Ovary (tissue), 9 donors: ENCODE data around the gene BICC1. TPM values are rescaled to one million over a fixed set of nuclear protein-coding genes. Genes with fewer than 3 reads are reported as not detected.

Source experiments
- DNase-seq, 5 donors: peaks; one replicate each; pipeline ENCODE4 v3.0.0-alpha.2; 2019 to 2020
- H3K27ac ChIP-seq, 2 donors: fragments of 200-600 bp; one replicate each; pipeline versions ENCODE4 v1.5.1 to v1.8.0; 2019 to 2022
- H3K27me3 ChIP-seq: fragments of 200-600 bp; one replicate; pipeline ENCODE4 v1.8.0; 2022
- H3K36me3 ChIP-seq: fragments of 200-600 bp; sonication (generic); one replicate; pipeline ENCODE4 v1.5.1; 2019
- H3K4me1 ChIP-seq: one replicate; pipeline ENCODE4 v1.8.1; 2013; ENCODE audit warnings: mild to moderate bottlenecking, moderate library complexity; ENCODE audit not compliant: insufficient read depth
- H3K4me3 ChIP-seq: fragments of 200-600 bp; sonication (generic); one replicate; pipeline ENCODE4 v1.5.1; 2017
- H3K9me3 ChIP-seq, 2 donors: fragments of 200-600 bp in 1 of 2; sonication (generic) in 1 of 2; one replicate each; pipeline versions ENCODE4 v1.5.1 to v1.8.1; 2013 to 2019; ENCODE audit warnings: mild to moderate bottlenecking in 1 of 2, moderate library complexity in 1 of 2
- EP300 ChIP-seq: sonication (generic); formaldehyde crosslinking; IDR thresholded peaks from one replicate; pipeline ENCODE4 v1.6.1; 2017; ENCODE audit warnings: antibody characterized with exemption
- POLR2A ChIP-seq: fragments of 450-650 bp; IDR thresholded peaks from one replicate; pipeline ENCODE4 v1.6.1; 2017; ENCODE audit warnings: antibody characterized with exemption, mild to moderate bottlenecking, moderate library complexity
- WGBS, 3 donors: extraction: QIAGEN DNeasy Blood & Tissue Kit in 1 of 3; methylation state at CpG; one replicate each; pipeline versions ENCODE4 v1.1.5 to v1.1.7; 2013 to 2017; 5-methylcytosine and 5-hydroxymethylcytosine counted together
- intact Hi-C, 4 donors: fragments of 100-400 bp; cut with DNase I; formaldehyde crosslinking; loops; one replicate each; pipeline versions ENCODE4 v1.11.0 to v1.15.1; 2022 to 2023
- polyA plus RNA-seq, 2 donors: library from polyadenylated mRNA; stranded (reverse); fragments of 200-250 nt in 1 of 2; fragments of 350-450 nt in 1 of 2; fragmentation: Illumina TruSeq in 1 of 2; extraction: RNeasy Lipid Tissue Mini Kit (QIAGEN cat#74804) in 1 of 2; gene quantifications; one replicate each; pipeline ENCODE4 v1.2.3, GENCODE V29; 2013 to 2014
- total RNA-seq, 7 donors: library from RNA; depleted of rRNA in 2 of 7; stranded (reverse); fragments of >200 nt in 2 of 7; fragmentation: NEBNext Ultra II Directional in 3 of 7; extraction: Animal tissue kit (Norgen Biotek cat#: 25700) in 3 of 7; gene quantifications; one replicate each; pipeline versions ENCODE4 v1.1.0 to v1.2.4, GENCODE V29; 2016 to 2023
- TF ChIP-seq, protein P1 (sequence below), 3 donors: fragments of 450-650 bp in 2 of 3; fragments of 200-600 bp in 1 of 3; IDR thresholded peaks; one replicate each; pipeline versions ENCODE4 v1.5.1 to v1.8.0; 2016 to 2022; ENCODE audit warnings: antibody characterized with exemption in 3 of 3, mild to moderate bottlenecking in 1 of 3
- donor health status: DM: no; HTN: no; CAD: no; lungs with moderate emphysema.
- donor health status: DM: no; HTN: no; CAD: no.
- donor health status: Bipolar disorder and iron deficiency.
- donor health status: DM: yes; HTN: yes; CAD: no.
- donor health status: DM: no; HTN: no; CAD: no.
- donor health status: DM: yes; HTN: yes; CAD: no.

Gene BICC1
- total and polyA plus RNA-seq, 9 donors, result 13.6 to 43.4 (median 23.5) TPM

DNA sequence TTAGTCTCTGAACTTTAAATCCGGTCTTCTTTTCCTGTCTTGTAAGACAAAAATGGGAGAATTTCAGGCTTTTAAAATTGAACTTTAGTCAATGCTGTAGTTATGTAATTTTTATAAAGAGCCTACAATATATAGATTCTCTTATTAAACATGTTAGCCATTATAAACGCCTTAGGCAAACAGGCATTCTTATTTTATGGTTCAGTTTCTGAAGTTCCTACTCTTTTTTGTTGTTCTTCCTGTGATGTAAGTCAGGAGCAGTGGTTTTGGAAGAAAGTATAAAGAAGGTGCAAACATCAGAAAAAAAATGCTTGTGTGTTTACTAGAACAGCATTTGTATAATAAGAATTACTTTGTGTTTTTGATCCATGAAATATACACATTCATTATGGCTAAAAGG, 41.6 kb downstream of the BICC1 start:
- Histone ChIP-seq H3K4me3 (no peak overlapping the region), H3K9me3 (no peaks in the 10 kb centered on the region), H3K27ac (no peak overlapping the region), H3K27me3 (no peaks in the 10 kb centered on the region), H3K36me3 (no peaks in the 10 kb centered on the region), H3K4me1 (peaks cover 1% of the 10 kb centered on the region)
- TF ChIP-seq, protein P1, sequence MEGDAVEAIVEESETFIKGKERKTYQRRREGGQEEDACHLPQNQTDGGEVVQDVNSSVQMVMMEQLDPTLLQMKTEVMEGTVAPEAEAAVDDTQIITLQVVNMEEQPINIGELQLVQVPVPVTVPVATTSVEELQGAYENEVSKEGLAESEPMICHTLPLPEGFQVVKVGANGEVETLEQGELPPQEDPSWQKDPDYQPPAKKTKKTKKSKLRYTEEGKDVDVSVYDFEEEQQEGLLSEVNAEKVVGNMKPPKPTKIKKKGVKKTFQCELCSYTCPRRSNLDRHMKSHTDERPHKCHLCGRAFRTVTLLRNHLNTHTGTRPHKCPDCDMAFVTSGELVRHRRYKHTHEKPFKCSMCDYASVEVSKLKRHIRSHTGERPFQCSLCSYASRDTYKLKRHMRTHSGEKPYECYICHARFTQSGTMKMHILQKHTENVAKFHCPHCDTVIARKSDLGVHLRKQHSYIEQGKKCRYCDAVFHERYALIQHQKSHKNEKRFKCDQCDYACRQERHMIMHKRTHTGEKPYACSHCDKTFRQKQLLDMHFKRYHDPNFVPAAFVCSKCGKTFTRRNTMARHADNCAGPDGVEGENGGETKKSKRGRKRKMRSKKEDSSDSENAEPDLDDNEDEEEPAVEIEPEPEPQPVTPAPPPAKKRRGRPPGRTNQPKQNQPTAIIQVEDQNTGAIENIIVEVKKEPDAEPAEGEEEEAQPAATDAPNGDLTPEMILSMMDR (IDR thresholded peaks at IDR 0.05), result no peak
- TF ChIP-seq POLR2A (no peak), EP300 (no peak)
- 82 to 89% (median 87%) methylated on average over 2 of the region's 2 CpGs for WGBS, 3 donors
- intact Hi-C loops, result no loop called here
- DNase-seq, result no peak

- intact Hi-C loops, result no loop called here
- DNase-seq, result no peak
- Histone ChIP-seq H3K9me3 (no peaks in the 10 kb centered on the region), H3K27me3 (no peaks in the 10 kb centered on the region), H3K4me3 (no peak overlapping the region), H3K27ac (no peak overlapping the region), H3K36me3 (no peaks in the 10 kb centered on the region), H3K4me1 (no peaks in the 10 kb centered on the region)
- 93 to 94% (median 94%) methylated on average over 4 of the region's 4 CpGs for WGBS, 3 donors
- TF ChIP-seq, protein P1 (IDR thresholded peaks at IDR 0.05), result no peak
- no peak for TF ChIP-seq EP300
- TF ChIP-seq POLR2A, result no peak
Observed at GRCh38 chr10:58555170-58555929, 42.7 kb downstream of the BICC1 start.

DNA sequence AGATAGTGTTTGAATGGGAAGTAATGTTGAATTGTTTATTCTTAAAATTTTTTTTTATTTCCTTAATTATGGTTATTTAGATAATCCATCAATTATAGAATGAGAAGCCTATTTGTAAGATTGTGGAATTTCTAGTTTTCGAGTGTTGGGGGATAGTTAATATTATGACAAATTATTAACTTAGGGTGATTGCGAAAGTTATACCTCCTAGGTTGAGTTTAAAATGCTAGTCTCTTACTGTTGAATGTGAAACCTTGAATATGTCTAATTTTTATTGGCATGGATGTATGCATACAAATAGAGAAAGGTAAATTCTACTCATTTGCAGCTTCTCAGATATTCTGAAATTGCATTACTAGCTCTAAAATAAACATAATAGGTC, 43.2 kb downstream of the BICC1 start:
- no peaks in the 10 kb centered on the region for H3K4me1 ChIP-seq
- TF ChIP-seq, protein P1 (IDR thresholded peaks at IDR 0.05), result no peak
- no peak for TF ChIP-seq EP300
- TF ChIP-seq POLR2A, result no peak
- H3K9me3 ChIP-seq, result no peaks in the 10 kb centered on the region
- intact Hi-C loops, result no loop called here
- no peak overlapping the region for H3K27ac ChIP-seq
- H3K4me3 ChIP-seq, result no peak overlapping the region
- no peaks in the 10 kb centered on the region for H3K36me3 ChIP-seq
- DNase-seq, result no peak
- H3K27me3 ChIP-seq, result no peaks in the 10 kb centered on the region
- WGBS, 3 donors, result 95 to 100% (median 98%) methylated on average over 2 of the region's 2 CpGs

DNA sequence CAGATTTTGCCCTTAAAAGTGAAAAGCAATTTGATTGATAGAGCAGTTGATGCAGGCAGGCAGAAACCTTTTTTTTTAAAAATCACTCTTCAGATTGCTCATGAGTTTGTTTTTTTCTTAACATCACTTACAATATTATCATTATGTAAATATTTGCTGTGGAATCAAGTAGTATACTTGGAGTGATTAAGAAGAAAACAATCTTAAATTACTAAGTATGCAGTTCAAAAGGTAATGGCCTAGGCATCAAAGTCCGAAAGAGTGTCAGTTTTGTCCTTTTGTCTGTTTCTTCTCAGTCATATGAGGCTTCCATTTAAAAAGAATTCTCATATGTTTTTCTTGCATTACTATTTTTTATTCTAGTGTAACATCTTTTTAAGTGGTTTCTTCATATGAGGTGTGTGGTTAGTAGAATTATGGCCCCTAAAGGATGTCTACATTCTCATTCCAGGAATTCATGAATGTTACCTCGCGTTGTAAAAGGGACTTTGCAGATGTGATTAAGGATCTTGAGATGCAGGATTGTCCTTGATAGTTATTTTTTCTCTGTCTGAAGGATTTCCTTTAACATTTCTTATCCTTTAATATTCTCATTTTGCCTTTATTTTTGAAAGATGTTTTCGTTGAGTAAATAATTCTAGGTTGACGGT, 44.0 kb downstream of the BICC1 start:
- no peak for DNase-seq
- H3K4me3 ChIP-seq, result no peak overlapping the region
- intact Hi-C loops, result no loop called here
- no peaks in the 10 kb centered on the region for H3K36me3 ChIP-seq
- TF ChIP-seq, protein P1 (IDR thresholded peaks at IDR 0.05), result no peak
- TF ChIP-seq POLR2A (no peak), EP300 (no peak)
- 93 to 95% (median 94%) methylated on average over 5 of the region's 5 CpGs for WGBS, 3 donors
- H3K27me3 ChIP-seq, result no peaks in the 10 kb centered on the region
- no peaks in the 10 kb centered on the region for H3K4me1 ChIP-seq
- H3K9me3 ChIP-seq, result no peaks in the 10 kb centered on the region
- H3K27ac ChIP-seq, result no peak overlapping the region
